ENCODE measurements around the gene AURKAIP1.

- TF ChIP-seq CTCF (IDR thresholded peaks at IDR 0.05) (no peak), USF2 (IDR thresholded peaks at IDR 0.05; ENCODE audit: borderline replicate concordance, low read depth, low read length) (no peak), MAX (IDR thresholded peaks at IDR 0.05; ENCODE audit: low read depth) (no peak), EP300 (IDR thresholded peaks at IDR 0.05; ENCODE audit: borderline replicate concordance in 1 of 2, low read depth in 1 of 2, low read length in 1 of 2) (no peak), JUND (IDR thresholded peaks at IDR 0.05) (no peak; the same call in 1 of the 2 replicates), EZH2phosphoT487 (IDR thresholded peaks at IDR 0.05; ENCODE audit: borderline replicate concordance, low read depth) (no peak), POLR2AphosphoS5 (IDR thresholded peaks at IDR 0.05; ENCODE audit: low read depth, low read length) (no peak; the same call in none of the 2 replicates), USF1 (IDR thresholded peaks at IDR 0.05; ENCODE audit: borderline replicate concordance, low read depth) (no peak), GABPA (IDR thresholded peaks at IDR 0.05; ENCODE audit: low read depth) (no peak), CHD2 (IDR thresholded peaks at IDR 0.05; ENCODE audit: low read length, partially characterized antibody) (no peak), RAD21 (IDR thresholded peaks at IDR 0.05; ENCODE audit: low read length) (no peak), MXI1 (IDR thresholded peaks at IDR 0.05; ENCODE audit: low read depth, low read length) (no peak), NRF1 (IDR thresholded peaks at IDR 0.05; ENCODE audit: low read depth, low read length) (no peak)
These were observed 26.5 kb upstream of the AURKAIP1 start for GRCh38 chr1:1401457-1402010.
